ENCODE measurements around the gene TBX20.
"Not testable (repeated sequence)": the region's sequence is repeated elsewhere in the genome, so short reads cannot be mapped to it uniquely, and the experiment has no call there.

Gene TBX20

GRCh38 chr7:35255443-35256255 is 1.7 kb upstream of the TBX20 start:
- no peak for DNase-seq (ENCODE audit: low spot score)

GRCh38 chr7:35254496-35255442 is 869 bp upstream of the TBX20 start:
- DNase-seq (ENCODE audit: low spot score): no peak

- DNase-seq (ENCODE audit: low spot score): no peak
These were observed 515 bp downstream of the TBX20 start for GRCh38 chr7:35253460-35253709.

- DNase-seq (ENCODE audit: low spot score): no peak
These were observed 1.1 kb downstream of the TBX20 start for GRCh38 chr7:35252612-35253459.

- no peak for DNase-seq (ENCODE audit: low spot score)
These were observed 2.1 kb downstream of the TBX20 start for GRCh38 chr7:35251606-35252310.

- DNase-seq (ENCODE audit: low spot score): no peak
These were observed 3.0 kb downstream of the TBX20 start for GRCh38 chr7:35250941-35251340.

GRCh38 chr7:35250452-35250851 is 3.4 kb downstream of the TBX20 start:
- DNase-seq (ENCODE audit: low spot score): no peak

GRCh38 chr7:35249537-35249907 is 4.4 kb downstream of the TBX20 start:
- no peak for DNase-seq (ENCODE audit: low spot score)

- DNase-seq (ENCODE audit: low spot score): no peak
These were observed 5.0 kb downstream of the TBX20 start for GRCh38 chr7:35248576-35249536.

GRCh38 chr7:35246819-35247218 is 7.1 kb downstream of the TBX20 start:
- DNase-seq (ENCODE audit: low spot score): no peak

GRCh38 chr7:35241884-35242283 is 12.0 kb downstream of the TBX20 start:
- no peak for DNase-seq (ENCODE audit: low spot score)

- DNase-seq (ENCODE audit: low spot score): no peak
These were observed 12.5 kb downstream of the TBX20 start for GRCh38 chr7:35241436-35241835.

- DNase-seq (ENCODE audit: low spot score): not testable (repeated sequence)
These were observed 12.9 kb downstream of the TBX20 start for GRCh38 chr7:35241008-35241407.

- DNase-seq (ENCODE audit: low spot score): not testable (repeated sequence)
These were observed 15.4 kb downstream of the TBX20 start for GRCh38 chr7:35238456-35238855.

- DNase-seq (ENCODE audit: low spot score): no peak
These were observed 20.9 kb downstream of the TBX20 start for GRCh38 chr7:35232994-35233393.

GRCh38 chr7:35231221-35231620 is 22.7 kb downstream of the TBX20 start:
- DNase-seq (ENCODE audit: low spot score): not testable (repeated sequence)

GRCh38 chr7:35229116-35229780 is 24.7 kb downstream of the TBX20 start:
- not testable (repeated sequence) for DNase-seq (ENCODE audit: low spot score)

GRCh38 chr7:35228496-35229051 is 25.3 kb downstream of the TBX20 start:
- DNase-seq (ENCODE audit: low spot score): not testable (repeated sequence)

GRCh38 chr7:35227438-35227837 is 26.5 kb downstream of the TBX20 start:
- not testable (repeated sequence) for DNase-seq (ENCODE audit: low spot score)

- DNase-seq (ENCODE audit: low spot score): not testable (repeated sequence)
These were observed 31.5 kb downstream of the TBX20 start for GRCh38 chr7:35222445-35222844.

Measured in AG20443 (cell line).